IMR-90 (cell line): ENCODE measurements around the gene ARHGAP15. TPM values are rescaled to one million over a fixed set of nuclear protein-coding genes. Genes with fewer than 3 reads are reported as not detected.

Source experiments
- ATAC-seq: fragments of 200-7000 bp; cut with Tn5 transposase; 2 replicates; pipeline ENCODE4 v1.9.1; 2020; ENCODE audit warnings: low read depth, mild to moderate bottlenecking, moderate library complexity
- BruUV-seq: library from RNA; stranded (reverse); fragments of 400-500 nt; replicated peaks from 2 replicates; lab custom pipeline; 2021; lab: Mats Ljungman, UMichigan
- CTCF ChIA-PET: fragments of 300-600 bp; formaldehyde crosslinking; extraction: SDS; loops from one replicate; lab custom pipeline; 2021; ENCODE audit warnings: antibody characterized with exemption; lab: Yijun Ruan, JAX
- POLR2A ChIA-PET: fragments of 300-600 bp; sonication (Branson Sonifier 250); formaldehyde crosslinking; loops from one replicate; lab custom pipeline; 2022; ENCODE audit warnings: antibody characterized with exemption; ENCODE audit not compliant: unreplicated experiment; lab: Charles Lee
- DNase-seq: peaks from one replicate; pipeline ENCODE4 v3.0.0; 2013
- H2AFZ ChIP-seq: replicated peaks from 2 replicates; pipeline ENCODE3; 2013; ENCODE audit warnings: low read length, mild to moderate bottlenecking; ENCODE audit not compliant: poor library complexity
- H2AK5ac ChIP-seq: 2 replicates; pipeline ENCODE4 v1.6.1; 2013; ENCODE audit warnings: low read depth, low read length, inconsistent platforms
- H2AK9ac ChIP-seq: replicated peaks from 2 replicates; pipeline ENCODE3; 2013; ENCODE audit warnings: mild to moderate bottlenecking, low read depth, low read length, moderate library complexity; ENCODE audit not compliant: poor library complexity
- H2BK120ac ChIP-seq: 2 replicates; pipeline ENCODE4 v1.6.1; 2013; ENCODE audit warnings: low read depth, low read length, inconsistent platforms
- H2BK15ac ChIP-seq: 3 replicates; pipeline ENCODE4 v1.6.1; 2013; ENCODE audit warnings: low read depth, low read length, inconsistent platforms
- H2BK20ac ChIP-seq: 2 replicates; pipeline ENCODE4 v1.6.1; 2013; ENCODE audit warnings: low read depth, mild to moderate bottlenecking, inconsistent platforms, low read length, moderate library complexity
- H2BK5ac ChIP-seq: 2 replicates; pipeline ENCODE4 v1.6.1; 2013; ENCODE audit warnings: mild to moderate bottlenecking, low read depth, low read length, inconsistent platforms; ENCODE audit not compliant: poor library complexity, severe bottlenecking
- H3K14ac ChIP-seq: replicated peaks from 2 replicates; pipeline ENCODE4 v1.6.1; 2013; ENCODE audit warnings: low read depth, low read length, inconsistent platforms
- H3K18ac ChIP-seq: 2 replicates; pipeline ENCODE4 v1.6.1; 2013; ENCODE audit warnings: low read depth, low read length, control low read depth
- H3K23ac ChIP-seq: 2 replicates; pipeline ENCODE4 v1.6.1; 2013; ENCODE audit warnings: low read depth, low read length, inconsistent platforms
- H3K27ac ChIP-seq: 2 replicates; pipeline ENCODE4 v1.5.1; 2013; ENCODE audit warnings: mild to moderate bottlenecking, control low read depth, low read length; ENCODE audit not compliant: insufficient read depth
- H3K27me3 ChIP-seq: 2 replicates; pipeline ENCODE4 v1.6.1; 2013; ENCODE audit warnings: low read length; ENCODE audit not compliant: control insufficient read depth, insufficient read depth
- H3K36me3 ChIP-seq: 2 replicates; pipeline ENCODE4 v1.6.1; 2013; ENCODE audit warnings: low read length, mixed read lengths; ENCODE audit not compliant: control insufficient read depth, insufficient read depth
- H3K4ac ChIP-seq: 2 replicates; pipeline ENCODE4 v1.6.1; 2013; ENCODE audit warnings: low read depth, low read length, inconsistent platforms
- H3K4me1 ChIP-seq: 2 replicates; pipeline ENCODE4 v1.6.1; 2013; ENCODE audit warnings: low read length, mixed read lengths; ENCODE audit not compliant: control insufficient read depth, insufficient read depth
- H3K4me2 ChIP-seq: 2 replicates; pipeline ENCODE4 v1.6.1; 2013; ENCODE audit warnings: low read depth, mild to moderate bottlenecking, control low read depth, low read length, moderate library complexity
- H3K4me3 ChIP-seq: 2 replicates; pipeline ENCODE4 v1.5.1; 2013; ENCODE audit warnings: low read depth, mild to moderate bottlenecking, control low read depth, low read length, moderate library complexity; ENCODE audit not compliant: insufficient read depth
- H3K56ac ChIP-seq: 2 replicates; pipeline ENCODE4 v1.6.1; 2013; ENCODE audit warnings: low read length, inconsistent platforms; ENCODE audit not compliant: insufficient read depth; ENCODE audit errors: extremely low read depth
- H3K79me1 ChIP-seq, 2 experiments: 2 replicates each; pipeline ENCODE4 v1.6.1; 2013; ENCODE audit warnings: low read length in 2 of 2, inconsistent platforms in 1 of 2, low read depth in 1 of 2
- H3K9ac ChIP-seq: 2 replicates; pipeline ENCODE4 v1.6.1; 2013; ENCODE audit warnings: low read depth, low read length, control low read depth
- H3K9me1 ChIP-seq: 2 replicates; pipeline ENCODE4 v1.6.1; 2013; ENCODE audit warnings: low read length, inconsistent platforms; ENCODE audit not compliant: insufficient read depth
- H3K9me3 ChIP-seq: 2 replicates; pipeline ENCODE4 v1.6.1; 2013; ENCODE audit warnings: low read length; ENCODE audit not compliant: control insufficient read depth, insufficient read depth
- H4K20me1 ChIP-seq: 2 replicates; pipeline ENCODE4 v1.6.1; 2013; ENCODE audit warnings: low read length, inconsistent platforms; ENCODE audit not compliant: insufficient read depth
- H4K5ac ChIP-seq: 2 replicates; pipeline ENCODE4 v1.6.1; 2013; ENCODE audit warnings: mild to moderate bottlenecking, low read depth, low read length, control low read depth
- H4K8ac ChIP-seq, 2 experiments: 2 replicates each; pipeline ENCODE4 v1.6.1; 2013; ENCODE audit warnings: low read depth in 2 of 2, low read length in 2 of 2, control low read depth in 1 of 2, inconsistent platforms in 1 of 2
- H4K91ac ChIP-seq: 2 replicates; pipeline ENCODE4 v1.6.1; 2013; ENCODE audit warnings: low read depth, low read length, inconsistent platforms; ENCODE audit not compliant: insufficient read depth
- BHLHE40 ChIP-seq: fragments of 150-350 bp; IDR thresholded peaks from 2 replicates; pipeline ENCODE4 v1.6.1; 2016; ENCODE audit warnings: mild to moderate bottlenecking, low read depth, low read length
- CEBPB ChIP-seq: IDR thresholded peaks from 2 replicates; pipeline ENCODE4 v1.6.1; 2012; ENCODE audit warnings: low read depth, low read length, improper control_type of control experiment
- CHD1 ChIP-seq: IDR thresholded peaks from 2 replicates; pipeline ENCODE4 v1.6.1; 2012; ENCODE audit warnings: low read depth, low read length, improper control_type of control experiment
- CTCF ChIP-seq: conservative IDR thresholded peaks from 2 replicates; pipeline ENCODE4 v1.5.1; 2012; ENCODE audit warnings: mild to moderate bottlenecking, low read depth, low read length, improper control_type of control experiment
- ELK1 ChIP-seq: fragments of 150-350 bp; IDR thresholded peaks from 2 replicates; pipeline ENCODE4 v1.6.1; 2016; ENCODE audit warnings: low read depth, mild to moderate bottlenecking, low read length, moderate library complexity, borderline replicate concordance
- FOS ChIP-seq: fragments of 150-350 bp; IDR thresholded peaks from 2 replicates; pipeline ENCODE4 v1.6.1; 2016; ENCODE audit warnings: low read depth, low read length
- MAFK ChIP-seq: IDR thresholded peaks from 2 replicates; pipeline ENCODE4 v1.6.1; 2012; ENCODE audit warnings: low read depth, low read length, improper control_type of control experiment
- MAZ ChIP-seq: IDR thresholded peaks from 2 replicates; pipeline ENCODE4 v1.6.1; 2012; ENCODE audit warnings: low read depth, mild to moderate bottlenecking, low read length, improper control_type of control experiment, moderate library complexity, borderline replicate concordance
- MXI1 ChIP-seq: IDR thresholded peaks from 2 replicates; pipeline ENCODE4 v1.6.1; 2012; ENCODE audit warnings: low read depth, mild to moderate bottlenecking, low read length, moderate library complexity, borderline replicate concordance
- NFE2L2 ChIP-seq: fragments of 150-350 bp; IDR thresholded peaks from 2 replicates; pipeline ENCODE4 v1.6.1; 2016; ENCODE audit warnings: low read depth, mild to moderate bottlenecking, low read length
- POLR2A ChIP-seq: IDR thresholded peaks from 2 replicates; pipeline ENCODE4 v1.6.1; 2012; ENCODE audit warnings: mild to moderate bottlenecking, low read depth, low read length
- RAD21 ChIP-seq: IDR thresholded peaks from 2 replicates; pipeline ENCODE4 v1.6.1; 2012; ENCODE audit warnings: low read length, improper control_type of control experiment
- RCOR1 ChIP-seq: IDR thresholded peaks from 2 replicates; pipeline ENCODE4 v1.6.1; 2012; ENCODE audit warnings: mild to moderate bottlenecking, low read length, improper control_type of control experiment; ENCODE audit not compliant: insufficient replicate concordance
- RFX5 ChIP-seq: IDR thresholded peaks from 2 replicates; pipeline ENCODE4 v1.8.0; 2012; ENCODE audit warnings: low read depth, mild to moderate bottlenecking, low read length, moderate library complexity
- SMC3 ChIP-seq: fragments of 150-350 bp; IDR thresholded peaks from 2 replicates; pipeline ENCODE4 v1.6.1; 2016; ENCODE audit warnings: low read depth, mild to moderate bottlenecking, antibody characterized with exemption, low read length, moderate library complexity
- WGBS, 2 experiments: methylation state at CpG; one replicate each; pipeline versions ENCODE4 v1.1.5 to v1.1.7; 2013; ENCODE audit warnings: missing lambda C conversion rate in 2 of 2; ENCODE audit not compliant: insufficient read length in 1 of 2; ENCODE audit errors: extremely low coverage in 2 of 2; 5-methylcytosine and 5-hydroxymethylcytosine counted together
- dilution Hi-C: fragments of 300-500 bp; cut with HindIII; formaldehyde crosslinking; loops from one replicate; pipeline ENCODE4 v1.14.3; 2018; ENCODE audit warnings: low sequenced_read_pairs; ENCODE audit not compliant: unreplicated experiment
- in situ Hi-C: fragments of 300-500 bp; cut with MboI; formaldehyde crosslinking; loops from 3 replicates; pipeline ENCODE4 v1.14.3; 2019; ENCODE audit warnings: low sequenced_read_pairs, inconsistent platforms, mixed read lengths
- intact Hi-C: fragments of 100-400 bp; cut with micrococcal nuclease; formaldehyde crosslinking; loops from 2 replicates; pipeline ENCODE4 v1.10.0; 2022
- polyA plus RNA-seq, 3 experiments: library from polyadenylated mRNA; depleted of rRNA; stranded (reverse); fragments of >200 nt; gene quantifications; 2 replicates each; pipeline ENCODE4 v1.2.3, GENCODE V29; 2012; ENCODE audit warnings: low replicate concordance in 1 of 3
- total RNA-seq: library from RNA; depleted of rRNA; stranded (reverse); fragments of >200 nt; gene quantifications from 2 replicates; pipeline ENCODE4 v1.2.3, GENCODE V29; 2012
- TF ChIP-seq, protein P1 (sequence below): fragments of 150-350 bp; IDR thresholded peaks from 2 replicates; pipeline ENCODE4 v1.6.1; 2017; ENCODE audit warnings: mild to moderate bottlenecking, antibody characterized with exemption, low read length, low read depth

ARHGAP15 gene
- total and polyA plus RNA-seq, 2 of the 4 experiments (the other 2 are of a cell fraction): not detected

DNA sequence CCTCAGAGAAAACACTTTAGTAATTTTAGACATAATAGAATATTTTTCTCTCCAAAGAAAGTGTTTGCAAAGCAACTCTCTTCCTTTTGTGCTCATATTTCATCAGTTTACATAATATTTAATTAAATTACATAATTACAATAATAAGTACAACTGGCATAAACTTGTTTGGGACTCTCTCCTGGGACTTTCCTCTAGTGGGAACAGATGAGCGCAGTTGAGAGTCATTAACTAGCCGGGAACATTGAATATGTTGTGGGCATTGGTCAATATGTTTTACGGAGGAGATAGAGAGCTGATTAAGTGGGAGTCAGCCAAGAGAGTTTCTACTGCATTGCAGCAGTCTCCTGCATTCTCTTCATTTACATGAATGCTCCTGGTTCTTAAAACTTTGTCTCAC is 607.7 kb downstream of the ARHGAP15 start:
- Histone ChIP-seq H3K4me3 (no peak overlapping the region), H3K18ac (no peak overlapping the region), H4K20me1 (no peaks in the 10 kb centered on the region), H2AFZ (no peak overlapping the region), H3K4me1 (no peaks in the 10 kb centered on the region), H4K91ac (no peak overlapping the region), H3K79me1 (no peaks in the 10 kb centered on the region), H3K27ac (no peak overlapping the region), H3K9me1 (no peaks in the 10 kb centered on the region), H3K14ac (no peak overlapping the region), H3K56ac (no peak overlapping the region), H3K4ac (no peak overlapping the region), H3K36me3 (no peaks in the 10 kb centered on the region), H4K5ac (no peak overlapping the region), H3K23ac (no peak overlapping the region), H3K27me3 (no peaks in the 10 kb centered on the region), H4K8ac (no peak overlapping the region), H2BK5ac (no peak overlapping the region), H2BK120ac (no peak overlapping the region), H2AK9ac (no peak overlapping the region), H3K9me3 (no peaks in the 10 kb centered on the region), H2BK20ac (no peak overlapping the region), H2AK5ac (no peak overlapping the region), H3K4me2 (no peak overlapping the region), H3K9ac (no peak overlapping the region), H2BK15ac (no peak overlapping the region)
- no TSS peak for BruUV-seq
- no CpG with 5 or more reads among the region's 3 CpGs for WGBS, 2 experiments
- ATAC-seq (no peak), DNase-seq (no peak)
- dilution Hi-C loops: no loop called here
- ChIA-PET POLR2A (no interaction called here), CTCF (no interaction called here)
- intact Hi-C loops: no loop called here
- TF ChIP-seq NFE2L2 (no peak), RAD21 (no peak), MAZ (no peak), RFX5 (no peak), CEBPB (no peak), FOS (no peak), RCOR1 (no peak), MXI1 (no peak), BHLHE40 (no peak), CTCF (no peak), CHD1 (no peak), POLR2A (no peak), MAFK (no peak), SMC3 (no peak), ELK1 (no peak)
- TF ChIP-seq, protein P1, sequence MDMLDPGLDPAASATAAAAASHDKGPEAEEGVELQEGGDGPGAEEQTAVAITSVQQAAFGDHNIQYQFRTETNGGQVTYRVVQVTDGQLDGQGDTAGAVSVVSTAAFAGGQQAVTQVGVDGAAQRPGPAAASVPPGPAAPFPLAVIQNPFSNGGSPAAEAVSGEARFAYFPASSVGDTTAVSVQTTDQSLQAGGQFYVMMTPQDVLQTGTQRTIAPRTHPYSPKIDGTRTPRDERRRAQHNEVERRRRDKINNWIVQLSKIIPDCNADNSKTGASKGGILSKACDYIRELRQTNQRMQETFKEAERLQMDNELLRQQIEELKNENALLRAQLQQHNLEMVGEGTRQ: no peak
- in situ Hi-C loops: no loop called here
